ENCODE measurements around the gene GALNS. TPM values are rescaled to one million over a fixed set of nuclear protein-coding genes. Genes with fewer than 3 reads are reported as not detected.

The GALNS gene
- total RNA-seq, 1 donor from 2014 or later = 24.7 TPM

DNA sequence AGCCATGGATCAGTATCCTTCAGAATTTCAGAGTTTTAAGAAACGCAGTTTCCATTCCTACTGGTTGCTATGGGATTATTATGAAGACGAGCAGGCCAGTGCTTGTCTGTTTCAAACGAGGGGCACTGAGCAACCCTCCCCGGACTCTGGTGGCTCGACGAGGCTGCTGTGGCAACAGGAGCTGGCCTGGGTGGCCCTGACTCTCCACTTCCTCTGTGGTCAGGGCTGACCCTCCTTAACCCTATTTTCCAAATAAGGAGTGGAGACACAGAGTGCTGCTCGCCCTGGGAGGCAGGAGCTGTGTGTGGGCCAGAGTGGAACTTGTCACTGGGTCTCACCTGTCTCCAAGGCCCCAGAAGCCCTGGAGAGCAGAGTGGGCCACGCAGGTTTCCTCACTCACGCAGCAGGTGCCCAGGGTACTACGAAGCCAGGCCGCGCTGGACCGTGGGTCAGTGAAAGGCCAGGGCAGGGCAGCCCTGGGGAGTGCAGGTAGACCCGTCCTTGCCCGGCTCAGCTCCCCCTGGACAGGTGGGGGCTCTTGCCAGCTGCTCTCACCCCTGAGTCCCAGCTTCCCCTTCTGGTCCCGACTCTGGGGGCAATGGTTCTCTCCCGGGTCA, 3.3 kb downstream of the GALNS start:
- Mint-ChIP-seq H3K4me1 (ENCODE audit: unreplicated experiment) (peaks cover 9% of the 10 kb centered on the region), H3K4me3 (ENCODE audit: unreplicated experiment) (no peak overlapping the region), H3K36me3 (ENCODE audit: low read depth, unreplicated experiment) (peaks cover 8% of the 10 kb centered on the region), H3K27me3 (ENCODE audit: unreplicated experiment) (peaks cover 9% of the 10 kb centered on the region), H3K9me3 (ENCODE audit: unreplicated experiment) (no peaks in the 10 kb centered on the region), H3K27ac (ENCODE audit: unreplicated experiment) (no peak overlapping the region)
- TF ChIP-seq, protein P1, sequence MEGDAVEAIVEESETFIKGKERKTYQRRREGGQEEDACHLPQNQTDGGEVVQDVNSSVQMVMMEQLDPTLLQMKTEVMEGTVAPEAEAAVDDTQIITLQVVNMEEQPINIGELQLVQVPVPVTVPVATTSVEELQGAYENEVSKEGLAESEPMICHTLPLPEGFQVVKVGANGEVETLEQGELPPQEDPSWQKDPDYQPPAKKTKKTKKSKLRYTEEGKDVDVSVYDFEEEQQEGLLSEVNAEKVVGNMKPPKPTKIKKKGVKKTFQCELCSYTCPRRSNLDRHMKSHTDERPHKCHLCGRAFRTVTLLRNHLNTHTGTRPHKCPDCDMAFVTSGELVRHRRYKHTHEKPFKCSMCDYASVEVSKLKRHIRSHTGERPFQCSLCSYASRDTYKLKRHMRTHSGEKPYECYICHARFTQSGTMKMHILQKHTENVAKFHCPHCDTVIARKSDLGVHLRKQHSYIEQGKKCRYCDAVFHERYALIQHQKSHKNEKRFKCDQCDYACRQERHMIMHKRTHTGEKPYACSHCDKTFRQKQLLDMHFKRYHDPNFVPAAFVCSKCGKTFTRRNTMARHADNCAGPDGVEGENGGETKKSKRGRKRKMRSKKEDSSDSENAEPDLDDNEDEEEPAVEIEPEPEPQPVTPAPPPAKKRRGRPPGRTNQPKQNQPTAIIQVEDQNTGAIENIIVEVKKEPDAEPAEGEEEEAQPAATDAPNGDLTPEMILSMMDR (IDR thresholded peaks at IDR 0.05; ENCODE audit: unreplicated experiment) = no peak
- DNase-seq (ENCODE audit: low spot score) = no peak

DNA sequence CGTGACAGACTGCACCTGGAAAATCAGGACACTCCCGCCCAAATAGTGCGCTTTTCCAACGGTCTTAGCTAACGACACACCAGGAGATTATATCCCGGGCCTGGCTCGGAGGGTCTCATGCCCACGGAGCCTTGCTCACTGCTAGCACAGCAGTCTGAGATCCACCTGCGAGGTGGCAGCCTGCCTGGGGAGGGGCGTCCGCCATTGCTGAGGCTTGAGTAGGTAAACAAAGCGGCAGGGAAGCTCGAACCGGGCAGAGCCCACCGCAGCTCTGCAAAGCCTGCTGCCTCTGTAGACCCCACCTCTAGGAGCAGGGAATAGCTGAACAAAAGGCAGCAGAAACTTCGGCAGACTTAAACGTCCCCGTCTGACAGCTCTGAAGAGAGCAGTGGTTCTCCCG, 5.1 kb downstream of the GALNS start:
- peaks cover 8% of the 10 kb centered on the region for H3K36me3 Mint-ChIP-seq (ENCODE audit: low read depth, unreplicated experiment)
- peaks cover 2% of the 10 kb centered on the region for H3K27me3 Mint-ChIP-seq (ENCODE audit: unreplicated experiment)
- no peak overlapping the region for H3K4me3 Mint-ChIP-seq (ENCODE audit: unreplicated experiment)
- no peak for DNase-seq (ENCODE audit: low spot score)
- no peak overlapping the region for H3K27ac Mint-ChIP-seq (ENCODE audit: unreplicated experiment)
- TF ChIP-seq, protein P1 (IDR thresholded peaks at IDR 0.05; ENCODE audit: unreplicated experiment) = no peak
- H3K9me3 Mint-ChIP-seq (ENCODE audit: unreplicated experiment) = no peaks in the 10 kb centered on the region
- peaks cover 2% of the 10 kb centered on the region for H3K4me1 Mint-ChIP-seq (ENCODE audit: unreplicated experiment)

DNA sequence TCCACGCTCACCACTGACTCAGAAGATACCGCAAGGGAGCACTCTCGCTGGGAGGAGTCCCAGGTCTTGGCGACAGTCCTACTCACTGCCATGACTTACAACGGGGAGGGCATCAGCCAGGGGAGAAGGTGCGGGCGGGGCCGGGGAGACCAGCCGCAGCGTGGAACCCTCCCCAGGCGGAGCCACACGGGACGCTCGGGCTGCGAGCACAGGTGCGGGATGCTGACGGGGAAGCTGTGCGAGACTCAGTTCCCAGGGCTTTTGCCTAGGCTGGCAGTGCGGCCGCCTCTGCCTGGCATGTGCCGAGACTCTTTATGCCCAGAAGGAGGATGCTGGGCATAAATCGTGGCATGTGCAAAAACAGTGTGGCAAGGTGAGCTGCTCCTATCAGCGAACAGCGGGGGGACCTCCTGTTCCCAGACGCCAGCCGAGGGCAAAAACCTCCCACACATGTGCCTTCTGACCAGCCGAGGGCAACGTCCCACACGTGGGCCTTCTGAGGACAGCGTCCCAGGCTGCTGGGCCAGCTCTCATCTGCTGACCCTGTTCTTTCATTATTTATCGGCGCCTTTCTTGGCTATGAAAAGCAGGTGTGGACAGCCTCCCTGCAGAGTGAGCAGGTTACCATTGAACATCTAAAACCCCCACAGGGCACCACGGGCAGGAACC, 6.1 kb downstream of the GALNS start:
- H3K27ac Mint-ChIP-seq (ENCODE audit: unreplicated experiment) = no peak overlapping the region
- peaks cover 2% of the 10 kb centered on the region for H3K27me3 Mint-ChIP-seq (ENCODE audit: unreplicated experiment)
- no peak for DNase-seq (ENCODE audit: low spot score)
- TF ChIP-seq, protein P1 (IDR thresholded peaks at IDR 0.05; ENCODE audit: unreplicated experiment) = no peak
- H3K4me1 Mint-ChIP-seq (ENCODE audit: unreplicated experiment) = peaks cover 2% of the 10 kb centered on the region
- H3K9me3 Mint-ChIP-seq (ENCODE audit: unreplicated experiment) = no peaks in the 10 kb centered on the region
- H3K4me3 Mint-ChIP-seq (ENCODE audit: unreplicated experiment) = no peak overlapping the region
- peaks cover 8% of the 10 kb centered on the region for H3K36me3 Mint-ChIP-seq (ENCODE audit: low read depth, unreplicated experiment)

DNA sequence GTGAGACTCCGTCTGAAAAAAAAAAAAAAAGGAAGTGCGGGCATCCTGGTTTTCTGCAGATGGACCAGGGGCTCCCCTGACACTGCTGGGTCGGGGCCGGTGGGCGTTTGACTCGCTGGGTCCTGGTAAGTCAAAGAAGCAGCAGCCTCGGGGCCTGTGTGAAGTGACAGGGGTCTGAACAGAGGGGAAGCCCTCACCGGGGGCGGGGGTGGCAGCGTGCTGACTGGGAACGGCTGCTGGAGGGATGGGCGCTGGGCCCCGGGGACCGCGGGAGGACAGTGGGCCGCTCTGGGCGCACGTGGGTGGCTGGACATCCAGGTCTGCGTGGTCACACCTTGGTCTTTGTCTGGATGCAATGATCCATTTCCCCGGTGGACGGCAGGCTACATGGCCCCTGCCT, 8.2 kb downstream of the GALNS start:
- Mint-ChIP-seq H3K9me3 (ENCODE audit: unreplicated experiment) (no peaks in the 10 kb centered on the region), H3K36me3 (ENCODE audit: low read depth, unreplicated experiment) (peaks cover 8% of the 10 kb centered on the region), H3K27ac (ENCODE audit: unreplicated experiment) (no peak overlapping the region), H3K4me1 (ENCODE audit: unreplicated experiment) (no peaks in the 10 kb centered on the region), H3K27me3 (ENCODE audit: unreplicated experiment) (peaks cover 6% of the 10 kb centered on the region), H3K4me3 (ENCODE audit: unreplicated experiment) (no peak overlapping the region)
- DNase-seq (ENCODE audit: low spot score) = no peak
- TF ChIP-seq, protein P1 (IDR thresholded peaks at IDR 0.05; ENCODE audit: unreplicated experiment) = no peak

DNA sequence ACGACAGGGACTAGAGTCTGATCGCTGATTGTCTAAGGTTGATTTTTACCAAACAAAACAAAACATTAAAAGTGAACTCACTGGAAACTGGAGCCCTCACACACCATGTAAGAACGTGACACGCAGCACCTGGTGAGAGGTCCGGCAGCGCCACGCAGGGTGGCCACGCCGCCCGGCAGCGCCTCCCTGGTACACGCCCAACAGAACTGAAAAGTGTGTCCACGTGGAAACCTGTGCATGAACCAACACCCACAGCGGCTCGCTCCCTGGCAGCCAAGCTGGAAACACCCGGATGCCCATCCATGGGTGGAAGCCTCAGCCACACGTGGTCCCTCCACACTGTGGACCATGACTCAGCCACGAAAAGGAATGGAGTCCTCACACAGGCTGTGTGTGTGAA, 9.1 kb downstream of the GALNS start:
- Mint-ChIP-seq H3K4me3 (ENCODE audit: unreplicated experiment) (no peak overlapping the region), H3K27ac (ENCODE audit: unreplicated experiment) (no peak overlapping the region), H3K27me3 (ENCODE audit: unreplicated experiment) (peaks cover 8% of the 10 kb centered on the region), H3K4me1 (ENCODE audit: unreplicated experiment) (no peaks in the 10 kb centered on the region), H3K9me3 (ENCODE audit: unreplicated experiment) (no peaks in the 10 kb centered on the region), H3K36me3 (ENCODE audit: low read depth, unreplicated experiment) (peaks cover 13% of the 10 kb centered on the region)
- no peak for DNase-seq (ENCODE audit: low spot score)
- TF ChIP-seq, protein P1 (IDR thresholded peaks at IDR 0.05; ENCODE audit: unreplicated experiment) = no peak

All from endothelial cell (in vitro differentiated cells).